Stimulated activated CD4-positive, alpha-beta T cell treated with anti-CD3 and anti-CD28 coated beads, Interleukin-12 subunit alpha, Interleukin-12 subunit beta, amount 100 ng/mL, for 24 hours (primary cell): ENCODE measurements around the gene SMYD3.

ENCODE experiments used
- DNase-seq, 2 experiments: peaks; one replicate each; pipeline ENCODE4 v3.0.0-alpha.2; 2020; ENCODE audit warnings: low read depth in 2 of 2

The SMYD3 gene

GRCh38 chr1:245873068-245873467 lies 634.0 kb downstream of the SMYD3 start:
- DNase-seq: no peak

GRCh38 chr1:245872475-245872874 lies 634.6 kb downstream of the SMYD3 start:
- DNase-seq: no peak

- no peak for DNase-seq
Observed at GRCh38 chr1:245871915-245872314, 635.2 kb downstream of the SMYD3 start.

- DNase-seq: no peak
Observed at GRCh38 chr1:245871191-245871590, 635.9 kb downstream of the SMYD3 start.

GRCh38 chr1:245870698-245871097 lies 636.4 kb downstream of the SMYD3 start:
- DNase-seq: no peak

GRCh38 chr1:245869847-245870246 lies 637.2 kb downstream of the SMYD3 start:
- DNase-seq: no peak

- no peak for DNase-seq
Observed at GRCh38 chr1:245867738-245868137, 639.3 kb downstream of the SMYD3 start.

GRCh38 chr1:245864872-245865271 lies 642.2 kb downstream of the SMYD3 start:
- no peak for DNase-seq

- DNase-seq: no peak
Observed at GRCh38 chr1:245863566-245864184, 643.4 kb downstream of the SMYD3 start.

- no peak for DNase-seq
Observed at GRCh38 chr1:245862812-245863540, 644.1 kb downstream of the SMYD3 start.

GRCh38 chr1:245860657-245861544 lies 646.2 kb downstream of the SMYD3 start:
- DNase-seq: no peak

- no peak for DNase-seq
Observed at GRCh38 chr1:245859493-245860114, 647.5 kb downstream of the SMYD3 start.

GRCh38 chr1:245858722-245859492 lies 648.2 kb downstream of the SMYD3 start:
- DNase-seq: no peak

GRCh38 chr1:245858022-245858721 lies 648.9 kb downstream of the SMYD3 start:
- no peak for DNase-seq

GRCh38 chr1:245856944-245857531 lies 650.0 kb downstream of the SMYD3 start:
- no peak for DNase-seq

GRCh38 chr1:245855846-245856730 lies 651.0 kb downstream of the SMYD3 start:
- DNase-seq: no peak

GRCh38 chr1:245853291-245853690 lies 653.8 kb downstream of the SMYD3 start:
- DNase-seq: no peak

GRCh38 chr1:245843101-245843500 lies 664.0 kb downstream of the SMYD3 start:
- DNase-seq: no peak

GRCh38 chr1:245842106-245842505 lies 665.0 kb downstream of the SMYD3 start:
- no peak for DNase-seq
